ENCODE measurements around the gene CSK. TPM values are rescaled to one million over a fixed set of nuclear protein-coding genes. Genes with fewer than 3 reads are reported as not detected.

The CSK gene
- polyA plus RNA-seq, 1 experiment = 25.3 TPM

GRCh38 chr15:74787251-74788041 is 5.6 kb downstream of the CSK start:
- DNase-seq (ENCODE audit: low read depth) = no peak
- CTCF ChIA-PET = interaction anchor here (0.8 to 3.3 kb wide), 21 partner anchors 8 to 415 kb away, joined by 3 to 29 read pairs (median 5); partner anchors contain the start of genes CPLX3 and FAM219B
- Histone ChIP-seq H3K36me3 (ENCODE audit: control insufficient read depth, insufficient read depth, low read length) (no peaks in the 10 kb centered on the region), H3K4me3 (ENCODE audit: low read depth, low read length) (no peak overlapping the region), H3K27me3 (ENCODE audit: control insufficient read depth, insufficient read depth, low read length) (no peaks in the 10 kb centered on the region)
- peak; percentile 71 for TF ChIP-seq CTCF (IDR thresholded peaks at IDR 0.05; ENCODE audit: insufficient read depth, low read depth, low read length)
- POLR2A ChIA-PET = no interaction called here

GRCh38 chr15:74788042-74788682 is 6.3 kb downstream of the CSK start:
- no peak overlapping the region for H3K4me3 ChIP-seq (ENCODE audit: low read depth, low read length)
- CTCF ChIA-PET = interaction anchor here (0.7 to 3.3 kb wide), 18 partner anchors 9 to 162 kb away, joined by 3 to 29 read pairs (median 5); partner anchors contain the start of genes CPLX3 and FAM219B
- H3K36me3 ChIP-seq (ENCODE audit: control insufficient read depth, insufficient read depth, low read length) = no peaks in the 10 kb centered on the region; the same call in 1 of the 2 replicates
- H3K27me3 ChIP-seq (ENCODE audit: control insufficient read depth, insufficient read depth, low read length) = no peaks in the 10 kb centered on the region
- no peak for DNase-seq (ENCODE audit: low read depth)
- TF ChIP-seq CTCF (IDR thresholded peaks at IDR 0.05; ENCODE audit: insufficient read depth, low read depth, low read length) = no peak
- POLR2A ChIA-PET = interaction anchor here (0.5 kb wide), 1 partner anchor 93 kb away, joined by 6 read pairs; no protein-coding TSS in a partner anchor

- Histone ChIP-seq H3K4me3 (ENCODE audit: low read depth, low read length) (no peak overlapping the region), H3K36me3 (ENCODE audit: control insufficient read depth, insufficient read depth, low read length) (no peaks in the 10 kb centered on the region; the same call in 1 of the 2 replicates), H3K27me3 (ENCODE audit: control insufficient read depth, insufficient read depth, low read length) (no peaks in the 10 kb centered on the region)
- TF ChIP-seq CTCF (IDR thresholded peaks at IDR 0.05; ENCODE audit: insufficient read depth, low read depth, low read length) = no peak
- ChIA-PET CTCF (interaction anchor here (0.7 to 3.3 kb wide), 10 partner anchors 8 to 161 kb away, joined by 3 to 29 read pairs (median 6); partner anchors contain the start of genes CPLX3 and FAM219B), POLR2A (interaction anchor here (0.5 kb wide), 1 partner anchor 93 kb away, joined by 6 read pairs; no protein-coding TSS in a partner anchor)
- DNase-seq (ENCODE audit: low read depth) = no peak
Observed at GRCh38 chr15:74788683-74789151, 6.8 kb downstream of the CSK start.

- TF ChIP-seq CTCF (IDR thresholded peaks at IDR 0.05; ENCODE audit: insufficient read depth, low read depth, low read length) = no peak
- H3K36me3 ChIP-seq (ENCODE audit: control insufficient read depth, insufficient read depth, low read length) = no peaks in the 10 kb centered on the region; the same call in 1 of the 2 replicates
- CTCF ChIA-PET = interaction anchor here (1.1 to 9.7 kb wide), 4 partner anchors 7 to 162 kb away, joined by 3 to 62 read pairs (median 14); partner anchors contain the start of gene CSK
- no peaks in the 10 kb centered on the region for H3K27me3 ChIP-seq (ENCODE audit: control insufficient read depth, insufficient read depth, low read length)
- POLR2A ChIA-PET = no interaction called here
- no peak overlapping the region for H3K4me3 ChIP-seq (ENCODE audit: low read depth, low read length)
- DNase-seq (ENCODE audit: low read depth) = no peak
Observed at GRCh38 chr15:74789171-74789631, 7.3 kb downstream of the CSK start.

- no peak for TF ChIP-seq CTCF (IDR thresholded peaks at IDR 0.05; ENCODE audit: insufficient read depth, low read depth, low read length)
- ChIA-PET POLR2A (no interaction called here), CTCF (interaction anchor here (1.1 to 9.7 kb wide), 4 partner anchors 8 to 161 kb away, joined by 3 to 62 read pairs (median 14); partner anchors contain the start of gene CSK)
- no peak for DNase-seq (ENCODE audit: low read depth)
- H3K36me3 ChIP-seq (ENCODE audit: control insufficient read depth, insufficient read depth, low read length) = no peaks in the 10 kb centered on the region; the same call in 1 of the 2 replicates
- no peaks in the 10 kb centered on the region for H3K27me3 ChIP-seq (ENCODE audit: control insufficient read depth, insufficient read depth, low read length)
- H3K4me3 ChIP-seq (ENCODE audit: low read depth, low read length) = no peak overlapping the region
Observed at GRCh38 chr15:74789741-74790079, 7.8 kb downstream of the CSK start.
